K562 (cell line): ENCODE data around the gene NUDT1. TPM values are rescaled to one million over a fixed set of nuclear protein-coding genes. Genes with fewer than 3 reads are reported as not detected.

Experiments used
- ATAC-seq: fragments of 200-7000 bp; cut with Tn5 transposase; 3 replicates; pipeline ENCODE4 v1.9.1; 2020; ENCODE audit warnings: moderate library complexity
- BruUV-seq: library from RNA; stranded (reverse); fragments of 400-500 nt; replicated peaks from 2 replicates; lab custom pipeline; 2021; lab: Mats Ljungman, UMichigan
- CTCF ChIA-PET: fragments of 300-600 bp; formaldehyde crosslinking; extraction: SDS; loops from one replicate; lab custom pipeline; 2021; ENCODE audit warnings: low intra/inter-chr PET ratio; lab: Yijun Ruan, JAX
- POLR2A ChIA-PET: fragments of 300-600, 350-650 bp; sonication (Branson Sonifier 250); formaldehyde crosslinking; extraction: SDS; loops from one replicate; lab custom pipeline; 2021; ENCODE audit warnings: antibody characterized with exemption, inconsistent platforms; lab: Yijun Ruan, JAX
- DNase-seq, 4 experiments: peaks; one replicate each; pipeline versions ENCODE4 v3.0.0 to v3.0.0-alpha.2; 2011 to 2018; ENCODE audit warnings: low spot score in 3 of 4, mixed read lengths in 3 of 4; ENCODE audit errors: extremely low read depth in 1 of 4
- FAIRE-seq: peaks from 2 replicates; lab custom pipeline; 2011; peaks lifted over from hg19 to GRCh38; lab: Jason Lieb, UNC
- H2AFZ ChIP-seq: 2 replicates; pipeline ENCODE4 v1.6.0; 2011; ENCODE audit warnings: low read depth, low read length, control low read depth, inconsistent platforms
- H3K27ac ChIP-seq: fragments of 200-600 bp; 3 replicates; pipeline ENCODE4 v1.8.0; 2011; ENCODE audit warnings: low read depth, mild to moderate bottlenecking, control low read depth, inconsistent platforms, low read length, moderate library complexity, mixed read lengths; ENCODE audit errors: extremely low read depth
- H3K27me3 ChIP-seq, 2 experiments: fragments of 300-600 bp in 1 of 2; 2 replicates in 1 of 2; 3 replicates in 1 of 2; pipeline versions ENCODE4 v1.6.0 to v1.8.0; 2011; ENCODE audit warnings: inconsistent platforms in 2 of 2, low read length in 2 of 2, mild to moderate bottlenecking in 1 of 2, mixed read lengths in 1 of 2, moderate library complexity in 1 of 2; ENCODE audit not compliant: control insufficient read depth in 2 of 2, insufficient read depth in 2 of 2
- H3K36me3 ChIP-seq: fragments of 300-600 bp; 3 replicates; pipeline ENCODE4 v1.8.0; 2011; ENCODE audit warnings: mild to moderate bottlenecking, low read length, inconsistent platforms; ENCODE audit not compliant: control insufficient read depth, insufficient read depth
- H3K4me1 ChIP-seq, 2 experiments: fragments of 200-600 bp in 1 of 2; replicated peaks in 1 of 2; 2 replicates in 1 of 2; 3 replicates in 1 of 2; pipeline versions ENCODE4 v1.5.1 to v1.8.0; 2011; ENCODE audit warnings: inconsistent platforms in 2 of 2, low read length in 2 of 2, mild to moderate bottlenecking in 1 of 2, mixed read lengths in 1 of 2, moderate library complexity in 1 of 2; ENCODE audit not compliant: control insufficient read depth in 2 of 2, insufficient read depth in 2 of 2
- H3K4me2 ChIP-seq: 2 replicates; pipeline ENCODE4 v1.6.1; 2011; ENCODE audit warnings: low read length, control low read depth, inconsistent platforms, mixed read lengths; ENCODE audit not compliant: insufficient read depth
- H3K4me3 ChIP-seq: fragments of 200-600 bp; sonication (generic), shearing (Covaris generic); 2 replicates; pipeline ENCODE4 v1.5.1; 2016; ENCODE audit warnings: control low read depth, inconsistent platforms
- H3K79me2 ChIP-seq: fragments of 200-600 bp; 3 replicates; pipeline ENCODE4 v1.8.0; 2011; ENCODE audit warnings: low read length, inconsistent platforms; ENCODE audit not compliant: control insufficient read depth, insufficient read depth
- H3K9ac ChIP-seq, 2 experiments: 2 replicates each; pipeline versions ENCODE4 v1.6.0 to v1.6.1; 2011; ENCODE audit warnings: low read depth in 2 of 2, low read length in 2 of 2, control low read depth in 1 of 2, inconsistent platforms in 1 of 2, mild to moderate bottlenecking in 1 of 2, mixed read lengths in 1 of 2; ENCODE audit not compliant: insufficient read depth in 1 of 2
- H3K9me1 ChIP-seq: one replicate; pipeline ENCODE4 v1.6.0; 2011; ENCODE audit warnings: inconsistent platforms, mild to moderate bottlenecking, low read length, moderate library complexity; ENCODE audit not compliant: control insufficient read depth, insufficient read depth
- H3K9me3 ChIP-seq: replicated peaks from 2 replicates; pipeline ENCODE4 v1.5.1; 2011; ENCODE audit warnings: low read depth, low read length, inconsistent platforms; ENCODE audit not compliant: control insufficient read depth, insufficient read depth
- H4K20me1 ChIP-seq: replicated peaks from 2 replicates; pipeline ENCODE4 v1.6.1; 2011; ENCODE audit warnings: low read length, inconsistent platforms, mixed read lengths; ENCODE audit not compliant: control insufficient read depth, insufficient read depth
- CHD1 ChIP-seq: fragments of 200-600 bp; sonication (generic); IDR thresholded peaks from one replicate; pipeline ENCODE4 v1.6.1; 2012; ENCODE audit warnings: mild to moderate bottlenecking, moderate library complexity, low read length, inconsistent platforms
- E2F3 ChIP-seq: fragments of 250-450 bp; sonication (Bioruptor Pico); IDR thresholded peaks from 2 replicates; pipeline ENCODE4 v1.4.0; 2020; ENCODE audit warnings: mild to moderate bottlenecking
- HDAC2 ChIP-seq: fragments of 450-650 bp; IDR thresholded peaks from 2 replicates; pipeline ENCODE4 v1.6.1; 2016; ENCODE audit warnings: mild to moderate bottlenecking
- TRIM25 ChIP-seq: fragments of 450-650 bp; IDR thresholded peaks from 2 replicates; pipeline ENCODE4 v1.7.0; 2016; ENCODE audit warnings: borderline replicate concordance
- ZBTB1 ChIP-seq: sonication (generic); formaldehyde crosslinking; IDR thresholded peaks from 2 replicates; pipeline ENCODE4 v1.8.1; 2023; ENCODE audit warnings: missing genetic modification reagents, low read depth, mild to moderate bottlenecking, borderline replicate concordance
- WGBS: fragments of 100-300 bp; shearing (Covaris generic); methylation state at CpG from one replicate; pipeline ENCODE4 v1.1.6; 2016; ENCODE audit warnings: low coverage, mixed read lengths; ENCODE audit not compliant: insufficient coverage; ENCODE audit errors: missing lambda C conversion rate; 5-methylcytosine and 5-hydroxymethylcytosine counted together
- in situ Hi-C: fragments of 300-500 bp; cut with MboI; formaldehyde crosslinking; loops from 4 replicates; pipeline ENCODE4 v1.15.0; 2018; ENCODE audit warnings: inconsistent platforms, mixed read lengths
- intact Hi-C: fragments of 100-400 bp; cut with micrococcal nuclease; formaldehyde crosslinking; loops from 2 replicates; pipeline ENCODE4 v1.14.2; 2022
- polyA plus RNA-seq, 8 experiments: library from polyadenylated mRNA; depleted of rRNA in 4 of 8; stranded (reverse) in 5 of 8; unstranded in 3 of 8; fragments of >200 nt; fragmentation: Nextera tagmentation in 2 of 8; fragmentation: Illumina TruSeq in 1 of 8; extraction: Ambion mirVana in 2 of 8; extraction: Trizol in 1 of 8; gene quantifications; 2 replicates each; pipeline versions ENCODE4 v1.2.1 to v1.2.3, GENCODE V29; 2011 to 2014; ENCODE audit warnings: inconsistent platforms in 1 of 8, missing spikeins in 1 of 8
- total RNA-seq, 7 experiments: library from RNA; depleted of rRNA in 6 of 7; stranded (reverse); fragments of >200 nt in 6 of 7; fragmentation: Illumina TruSeq in 2 of 7; extraction: Trizol in 2 of 7; gene quantifications; 2 replicates each; pipeline versions ENCODE4 v1.2.1 to v1.2.3, GENCODE V29; 2011 to 2021; ENCODE audit warnings: low replicate concordance in 1 of 7

Gene NUDT1
- total and polyA plus RNA-seq, 9 of the 15 experiments (the other 6 are each of a cell fraction or from before 2014, with no cell fraction given) = 5.3 to 73.3 (median 29.6) TPM

GRCh38 chr7:2199956-2200583 is 42.0 kb upstream of the NUDT1 start (continued):
- TF ChIP-seq ZBTB1 (CRISPR knock-in tag) (no peak), E2F3 (CRISPR knock-in tag) (no peak), HDAC2 (no peak), CHD1 (no peak)
- TF ChIP-seq, all 486 proteins: peak for 0

- Histone ChIP-seq H4K20me1 (0 out of 2 replicates have a peak, but pooled peaks cover 3% of the 10 kb centered on the region), H3K36me3 (peaks cover 57% of the 10 kb centered on the region; the same call in 2 of the 3 replicates), H3K9ac (no peak overlapping the region), H3K79me2 (no peaks in the 10 kb centered on the region), H3K4me1 (peaks cover 0 to 22% of the 10 kb centered on the region in 2 experiments; a peak in 2 of 5 replicates), H2AFZ (no peak overlapping the region), H3K9me3 (no peaks in the 10 kb centered on the region), H3K27me3 (no peaks in the 10 kb centered on the region), H3K27ac (no peak overlapping the region), H3K9me1 (no peaks in the 10 kb centered on the region), H3K4me2 (no peak overlapping the region), H3K4me3 (no peak overlapping the region)
- DNase-seq = no peak
- 92% methylated on average over 15 of the region's 18 CpGs for WGBS
- POLR2A ChIA-PET = no interaction called here
- in situ Hi-C loops = loop anchor here (10.0 kb wide), 1 partner anchor 616 kb away; no protein-coding TSS in a partner anchor
- no peak for FAIRE-seq
- no TSS peak for BruUV-seq
- TF ChIP-seq TRIM25 = no peak
- CTCF ChIA-PET = no interaction called here
- intact Hi-C loops = loop anchor here (10.0 kb wide), 1 partner anchor 626 kb away; the partner anchor contains the start of gene PSMG3
- no peak for ATAC-seq
Measured at GRCh38 chr7:2200584-2200980, 41.4 kb upstream of the NUDT1 start.
